Trophoblast cell (in vitro differentiated cells and primary cell): ENCODE measurements around the gene CC2D2B.
"Not testable (repeated sequence)": the region's sequence is repeated elsewhere in the genome, so short reads cannot be mapped to it uniquely, and the experiment has no call there.

Experiments used
- DNase-seq, 2 donors: peaks; one replicate each; pipeline ENCODE4 v3.0.0-alpha.2; 2016
- H2AFZ ChIP-seq: 2 replicates; pipeline ENCODE4 v1.6.1; 2013; ENCODE audit warnings: low read length, moderate library complexity, mild to moderate bottlenecking; ENCODE audit not compliant: insufficient read depth, poor library complexity
- H2AK5ac ChIP-seq: 2 replicates; pipeline ENCODE4 v1.6.1; 2013; ENCODE audit warnings: mild to moderate bottlenecking, low read length
- H2BK120ac ChIP-seq: 2 replicates; pipeline ENCODE4 v1.6.1; 2013; ENCODE audit warnings: low read length, mild to moderate bottlenecking, moderate library complexity; ENCODE audit not compliant: insufficient read depth, poor library complexity
- H2BK12ac ChIP-seq: 2 replicates; pipeline ENCODE4 v1.6.1; 2013; ENCODE audit warnings: mild to moderate bottlenecking, low read length, moderate library complexity
- H2BK5ac ChIP-seq: 2 replicates; pipeline ENCODE4 v1.6.1; 2013; ENCODE audit warnings: low read length, low read depth, moderate library complexity, mild to moderate bottlenecking; ENCODE audit not compliant: poor library complexity
- H3K14ac ChIP-seq: 2 replicates; pipeline ENCODE4 v1.6.1; 2013; ENCODE audit warnings: mild to moderate bottlenecking, low read length
- H3K18ac ChIP-seq: 2 replicates; pipeline ENCODE4 v1.6.1; 2013; ENCODE audit warnings: mild to moderate bottlenecking, low read length
- H3K23ac ChIP-seq: 2 replicates; pipeline ENCODE4 v1.6.1; 2013; ENCODE audit warnings: low read length
- H3K27ac ChIP-seq: 2 replicates; pipeline ENCODE4 v1.5.1; 2013; ENCODE audit warnings: low read depth, mild to moderate bottlenecking, inconsistent platforms, low read length, moderate library complexity
- H3K27me3 ChIP-seq: 2 replicates; pipeline ENCODE4 v1.6.1; 2013; ENCODE audit warnings: inconsistent platforms, mild to moderate bottlenecking, low read length, moderate library complexity; ENCODE audit not compliant: insufficient read depth
- H3K36me3 ChIP-seq, 2 experiments: 1 replicate in 1 of 2; 2 replicates in 1 of 2; pipeline ENCODE4 v1.6.1; 2013; ENCODE audit warnings: low read length in 2 of 2, mild to moderate bottlenecking in 2 of 2, moderate library complexity in 1 of 2; ENCODE audit not compliant: insufficient read depth in 2 of 2, control insufficient read depth in 1 of 2
- H3K4ac ChIP-seq: 2 replicates; pipeline ENCODE4 v1.6.1; 2013; ENCODE audit warnings: low read depth, mild to moderate bottlenecking, low read length, moderate library complexity
- H3K4me1 ChIP-seq, 2 experiments: 1 replicate in 1 of 2; 2 replicates in 1 of 2; pipeline ENCODE4 v1.6.1; 2013; ENCODE audit warnings: low read length in 2 of 2, mild to moderate bottlenecking in 2 of 2, moderate library complexity in 1 of 2; ENCODE audit not compliant: insufficient read depth in 2 of 2, control insufficient read depth in 1 of 2
- H3K4me2 ChIP-seq: 2 replicates; pipeline ENCODE4 v1.6.1; 2013; ENCODE audit warnings: inconsistent platforms, mild to moderate bottlenecking, low read length, moderate library complexity
- H3K4me3 ChIP-seq: 2 replicates; pipeline ENCODE4 v1.5.1; 2013; ENCODE audit warnings: mild to moderate bottlenecking, low read depth, low read length, inconsistent platforms
- H3K79me1 ChIP-seq: one replicate; pipeline ENCODE4 v1.6.1; 2013; ENCODE audit warnings: low read length
- H3K79me2 ChIP-seq: 2 replicates; pipeline ENCODE4 v1.6.1; 2013; ENCODE audit warnings: low read length, mild to moderate bottlenecking; ENCODE audit not compliant: control insufficient read depth, insufficient read depth, poor library complexity
- H3K9ac ChIP-seq: 2 replicates; pipeline ENCODE4 v1.6.1; 2013; ENCODE audit warnings: mild to moderate bottlenecking, low read length
- H3K9me3 ChIP-seq: 2 replicates; pipeline ENCODE4 v1.6.1; 2013; ENCODE audit warnings: low read depth, mild to moderate bottlenecking, control low read depth, inconsistent platforms, low read length; ENCODE audit not compliant: insufficient read depth
- H4K12ac ChIP-seq: 2 replicates; pipeline ENCODE4 v1.6.1; 2013; ENCODE audit warnings: low read depth, mild to moderate bottlenecking, low read length, moderate library complexity
- H4K8ac ChIP-seq: 2 replicates; pipeline ENCODE4 v1.6.1; 2013; ENCODE audit warnings: low read depth, mild to moderate bottlenecking, low read length, moderate library complexity
- H4K91ac ChIP-seq: one replicate; pipeline ENCODE4 v1.6.1; 2013; ENCODE audit warnings: low read depth, mild to moderate bottlenecking, low read length, moderate library complexity
- WGBS: extraction: QIAGEN DNeasy Blood & Tissue Kit; methylation state at CpG from one replicate; pipeline ENCODE4 v1.1.7; 2013; ENCODE audit warnings: missing lambda C conversion rate; ENCODE audit not compliant: insufficient read length, insufficient coverage; ENCODE audit errors: extremely low coverage; 5-methylcytosine and 5-hydroxymethylcytosine counted together

Gene CC2D2B

DNA sequence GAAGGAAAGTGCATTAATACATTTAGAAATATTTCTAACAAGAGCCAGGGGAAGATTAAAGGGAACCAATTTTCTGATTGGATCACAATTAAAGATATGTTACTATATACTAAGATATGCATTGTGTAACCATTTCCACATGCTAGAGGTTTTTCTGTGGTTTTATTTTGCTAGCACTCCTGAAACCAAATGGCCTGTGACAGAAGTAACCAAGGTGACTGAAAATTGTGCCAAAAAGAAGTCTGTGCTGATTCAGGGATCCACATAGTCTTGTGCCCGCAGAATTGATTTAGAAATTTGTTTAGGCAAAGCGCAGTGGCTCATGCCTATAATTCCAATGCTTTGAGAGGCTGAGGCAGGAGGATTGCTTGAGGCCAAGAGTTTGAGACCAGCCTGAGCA is 1.8 kb downstream of the CC2D2B start:
- Histone ChIP-seq H3K36me3 (no peaks in the 10 kb centered on the region), H2AK5ac (no peak overlapping the region), H2AFZ (no peak overlapping the region), H2BK120ac (no peak overlapping the region), H3K4ac (no peak overlapping the region), H3K27ac (no peak overlapping the region), H3K14ac (no peak overlapping the region), H3K4me1 (no peaks in the 10 kb centered on the region), H3K9ac (no peak overlapping the region), H3K23ac (no peak overlapping the region), H3K79me2 (peaks cover 3% of the 10 kb centered on the region), H3K9me3 (no peaks in the 10 kb centered on the region), H2BK5ac (no peak overlapping the region), H4K8ac (no peak overlapping the region), H3K4me3 (no peak overlapping the region), H3K79me1 (peaks cover 5% of the 10 kb centered on the region), H4K91ac (no peak overlapping the region), H3K18ac (no peak overlapping the region), H4K12ac (no peak overlapping the region), H2BK12ac (no peak overlapping the region), H3K4me2 (no peak overlapping the region), H3K27me3 (no peaks in the 10 kb centered on the region)
- no CpG with 5 or more reads among the region's 2 CpGs for WGBS
- peak; percentile 27 to 65 for DNase-seq

DNA sequence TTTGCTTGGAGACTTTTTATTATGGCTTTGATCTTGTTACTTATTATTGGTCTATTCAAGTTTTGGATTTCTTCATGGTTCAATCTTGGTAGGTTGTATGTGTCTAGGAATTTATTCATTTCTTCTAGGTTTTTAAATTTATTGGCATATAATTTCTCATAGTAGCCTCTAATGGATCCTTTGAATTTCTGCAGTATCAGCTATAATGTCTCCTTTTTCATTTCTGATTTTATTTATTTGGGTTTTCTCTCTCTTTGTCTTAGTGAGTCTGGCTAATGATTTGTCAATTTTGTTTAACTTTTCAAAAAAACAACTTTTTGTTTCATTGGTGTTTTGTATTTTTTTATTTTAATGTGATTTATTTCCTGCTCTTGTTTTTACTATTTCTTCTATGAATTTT is 8.3 kb downstream of the CC2D2B start:
- not testable (repeated sequence) for H3K9ac ChIP-seq, H3K79me1 ChIP-seq, H4K12ac ChIP-seq, H3K27me3 ChIP-seq, H4K91ac ChIP-seq, H2AK5ac ChIP-seq, H3K4me3 ChIP-seq, H3K79me2 ChIP-seq, H2BK120ac ChIP-seq, H4K8ac ChIP-seq, H2BK12ac ChIP-seq, H3K23ac ChIP-seq, H3K27ac ChIP-seq, H3K18ac ChIP-seq, DNase-seq, H3K9me3 ChIP-seq, H2AFZ ChIP-seq, H3K4ac ChIP-seq, H3K14ac ChIP-seq, H2BK5ac ChIP-seq, H3K4me1 ChIP-seq, H3K36me3 ChIP-seq, H3K4me2 ChIP-seq

- Histone ChIP-seq H3K4me1 (no peaks in the 10 kb centered on the region), H3K36me3 (no peaks in the 10 kb centered on the region), H4K12ac (no peak overlapping the region), H4K91ac (no peak overlapping the region), H3K79me2 (no peaks in the 10 kb centered on the region), H3K18ac (no peak overlapping the region), H4K8ac (no peak overlapping the region), H3K27me3 (no peaks in the 10 kb centered on the region), H3K4me2 (no peak overlapping the region), H3K9me3 (no peaks in the 10 kb centered on the region), H3K9ac (no peak overlapping the region), H3K27ac (no peak overlapping the region), H3K14ac (no peak overlapping the region), H2AFZ (no peak overlapping the region), H2BK120ac (no peak overlapping the region), H2AK5ac (no peak overlapping the region), H3K79me1 (no peaks in the 10 kb centered on the region), H2BK5ac (no peak overlapping the region), H2BK12ac (no peak overlapping the region), H3K4ac (no peak overlapping the region), H3K4me3 (no peak overlapping the region), H3K23ac (no peak overlapping the region)
- DNase-seq = no peak
- WGBS = no CpG with 5 or more reads among the region's 6 CpGs
Measured at GRCh38 chr10:95920798-95921426, 13.1 kb downstream of the CC2D2B start.

- Histone ChIP-seq H3K9me3 (no peaks in the 10 kb centered on the region), H4K8ac (no peak overlapping the region), H3K27me3 (no peaks in the 10 kb centered on the region), H2BK120ac (no peak overlapping the region), H3K79me2 (no peaks in the 10 kb centered on the region), H3K79me1 (no peaks in the 10 kb centered on the region), H3K23ac (no peak overlapping the region), H3K14ac (no peak overlapping the region), H3K4me1 (no peaks in the 10 kb centered on the region), H3K9ac (no peak overlapping the region), H2AK5ac (no peak overlapping the region), H2BK12ac (no peak overlapping the region), H3K18ac (no peak overlapping the region), H4K12ac (no peak overlapping the region), H3K4me2 (no peak overlapping the region), H3K4me3 (no peak overlapping the region), H2BK5ac (no peak overlapping the region), H2AFZ (no peak overlapping the region), H3K36me3 (no peaks in the 10 kb centered on the region), H3K4ac (no peak overlapping the region), H3K27ac (no peak overlapping the region), H4K91ac (no peak overlapping the region)
- DNase-seq = no peak
- WGBS = no CpG with 5 or more reads among the region's 3 CpGs
Measured at GRCh38 chr10:95925033-95925432, 17.3 kb downstream of the CC2D2B start.
